HepG2 (cell line): Measurements from ENCODE around the gene STEAP1B. TPM values are rescaled to one million over a fixed set of nuclear protein-coding genes. Genes with fewer than 3 reads are reported as not detected.

Experiments
- AHR ChIP-seq: IDR thresholded peaks from 2 replicates; pipeline ENCODE4 v1.6.1; 2018; ENCODE audit warnings: missing genetic modification reagents, missing compliant biosample characterization
- FOSL2 ChIP-seq: sonication (generic); formaldehyde crosslinking; IDR thresholded peaks from 2 replicates; pipeline ENCODE4 v1.4.0; 2020; ENCODE audit warnings: missing genetic modification reagents
- FOXA1 ChIP-seq, 2 experiments: fragments of 450-650 bp in 1 of 2; sonication (generic) in 1 of 2; formaldehyde crosslinking in 1 of 2; IDR thresholded peaks; 2 replicates each; pipeline versions ENCODE4 v1.4.0 to v1.6.1; 2016 to 2020; ENCODE audit warnings: missing genetic modification reagents in 1 of 2
- HDAC2 ChIP-seq: sonication (generic); formaldehyde crosslinking; IDR thresholded peaks from 2 replicates; pipeline ENCODE4 v1.4.0; 2020; ENCODE audit warnings: missing genetic modification reagents
- MED1 ChIP-seq: sonication (generic); formaldehyde crosslinking; IDR thresholded peaks from 2 replicates; pipeline ENCODE4 v1.4.0; 2020; ENCODE audit warnings: missing genetic modification reagents
- MEIS2 ChIP-seq: sonication (generic); formaldehyde crosslinking; IDR thresholded peaks from 2 replicates; pipeline ENCODE4 v1.9.0; 2021; ENCODE audit warnings: mild to moderate bottlenecking, missing genetic modification reagents
- NFE2 ChIP-seq: sonication (generic); formaldehyde crosslinking; IDR thresholded peaks from 2 replicates; pipeline ENCODE4 v1.4.0; 2020; ENCODE audit warnings: missing genetic modification reagents
- NFIC ChIP-seq: IDR thresholded peaks from 2 replicates; pipeline ENCODE4 v1.6.1; 2012; ENCODE audit warnings: mild to moderate bottlenecking, low read length, inconsistent platforms
- NR2F1 ChIP-seq, 2 experiments: fragments of 450-650 bp in 1 of 2; formaldehyde crosslinking in 1 of 2; IDR thresholded peaks; 2 replicates each; pipeline versions ENCODE4 v1.5.0 to v1.6.1; 2016 to 2020; ENCODE audit warnings: mild to moderate bottlenecking in 1 of 2, missing compliant biosample characterization in 1 of 2, missing genetic modification reagents in 1 of 2, moderate library complexity in 1 of 2
- POGZ ChIP-seq: sonication (generic); formaldehyde crosslinking; IDR thresholded peaks from 2 replicates; pipeline ENCODE4 v1.4.0; 2020; ENCODE audit warnings: mild to moderate bottlenecking, missing genetic modification reagents
- POLR2A ChIP-seq, 2 experiments: IDR thresholded peaks; 2 replicates each; pipeline ENCODE4 v1.6.1; 2011; ENCODE audit warnings: low read depth in 2 of 2, low read length in 2 of 2, mild to moderate bottlenecking in 1 of 2, moderate library complexity in 1 of 2; ENCODE audit not compliant: insufficient read depth in 1 of 2
- PPARG ChIP-seq: conservative IDR thresholded peaks from 2 replicates; pipeline ENCODE4 v1.6.1; 2016; ENCODE audit warnings: missing biosample characterization, missing genetic modification reagents
- PRPF4 ChIP-seq: fragments of 200-400 bp; formaldehyde crosslinking; IDR thresholded peaks from 2 replicates; pipeline ENCODE4 v1.6.1; 2016; ENCODE audit warnings: low read length, low read depth; ENCODE audit not compliant: poor library complexity, severe bottlenecking
- RARA ChIP-seq: IDR thresholded peaks from 2 replicates; pipeline ENCODE4 v1.6.1; 2016; ENCODE audit warnings: missing genetic modification reagents, missing compliant biosample characterization
- SIX4 ChIP-seq: sonication (generic); formaldehyde crosslinking; IDR thresholded peaks from 2 replicates; pipeline ENCODE4 v1.4.0; 2020; ENCODE audit warnings: missing genetic modification reagents
- SMAD3 ChIP-seq: sonication (generic); formaldehyde crosslinking; IDR thresholded peaks from 2 replicates; pipeline ENCODE4 v1.4.0; 2020; ENCODE audit warnings: missing genetic modification reagents
- TARDBP ChIP-seq: sonication (generic); formaldehyde crosslinking; IDR thresholded peaks from 2 replicates; pipeline ENCODE4 v1.8.0; 2022; ENCODE audit warnings: mild to moderate bottlenecking, missing genetic modification reagents
- ZBTB38 ChIP-seq: sonication (generic); formaldehyde crosslinking; IDR thresholded peaks from 2 replicates; pipeline ENCODE4 v1.5.1; 2020; ENCODE audit warnings: mild to moderate bottlenecking, missing genetic modification reagents
- ZNF33B ChIP-seq: sonication (generic); formaldehyde crosslinking; IDR thresholded peaks from 2 replicates; pipeline ENCODE4 v1.5.1; 2020; ENCODE audit warnings: mild to moderate bottlenecking, missing genetic modification reagents
- ZNF672 ChIP-seq: sonication (generic); formaldehyde crosslinking; IDR thresholded peaks from 2 replicates; pipeline ENCODE4 v1.8.1; 2022; ENCODE audit warnings: missing genetic modification reagents
- ZNF782 ChIP-seq: sonication (generic); formaldehyde crosslinking; IDR thresholded peaks from 2 replicates; pipeline ENCODE4 v1.4.0; 2020; ENCODE audit warnings: missing genetic modification reagents, mild to moderate bottlenecking, borderline replicate concordance
- ZNF841 ChIP-seq: sonication (generic); formaldehyde crosslinking; IDR thresholded peaks from 2 replicates; pipeline ENCODE4 v1.8.1; 2023; ENCODE audit warnings: missing genetic modification reagents, borderline replicate concordance
- polyA plus RNA-seq, 8 experiments: library from polyadenylated mRNA; depleted of rRNA in 3 of 8; stranded (reverse) in 7 of 8; unstranded in 1 of 8; fragments of >200 nt; fragmentation: Illumina TruSeq in 4 of 8; extraction: Trizol in 4 of 8; gene quantifications; 2 replicates each; pipeline versions ENCODE4 v1.2.1 to v1.2.3, GENCODE V29; 2011 to 2016; ENCODE audit warnings: low read depth in 4 of 8, missing spikeins in 1 of 8, mixed read lengths in 1 of 8; ENCODE audit not compliant: insufficient read depth in 1 of 8
- total RNA-seq, 5 experiments: library from RNA; depleted of rRNA; stranded (reverse); fragments of >200 nt; fragmentation: Illumina TruSeq; extraction: Trizol; gene quantifications; 2 replicates each; pipeline ENCODE4 v1.2.3, GENCODE V29; 2016; ENCODE audit warnings: low read depth in 1 of 5
- TF ChIP-seq, protein P1 (sequence below): sonication (generic); formaldehyde crosslinking; IDR thresholded peaks from 2 replicates; pipeline ENCODE4 v1.4.0; 2020; ENCODE audit warnings: mild to moderate bottlenecking, missing genetic modification reagents
- TF ChIP-seq, protein P2 (sequence below): sonication (generic); formaldehyde crosslinking; IDR thresholded peaks from 2 replicates; pipeline ENCODE4 v1.4.0; 2020; ENCODE audit warnings: missing genetic modification reagents, mild to moderate bottlenecking, borderline replicate concordance
- TF ChIP-seq, protein P3 (sequence below): sonication (generic); formaldehyde crosslinking; IDR thresholded peaks from 2 replicates; pipeline ENCODE4 v1.9.0; 2022; ENCODE audit warnings: low read depth, missing genetic modification reagents

STEAP1B gene
- total and polyA plus RNA-seq, 2 of the 13 experiments (the other 11 are each of a cell fraction or from before 2014, with no cell fraction given): not detected

DNA sequence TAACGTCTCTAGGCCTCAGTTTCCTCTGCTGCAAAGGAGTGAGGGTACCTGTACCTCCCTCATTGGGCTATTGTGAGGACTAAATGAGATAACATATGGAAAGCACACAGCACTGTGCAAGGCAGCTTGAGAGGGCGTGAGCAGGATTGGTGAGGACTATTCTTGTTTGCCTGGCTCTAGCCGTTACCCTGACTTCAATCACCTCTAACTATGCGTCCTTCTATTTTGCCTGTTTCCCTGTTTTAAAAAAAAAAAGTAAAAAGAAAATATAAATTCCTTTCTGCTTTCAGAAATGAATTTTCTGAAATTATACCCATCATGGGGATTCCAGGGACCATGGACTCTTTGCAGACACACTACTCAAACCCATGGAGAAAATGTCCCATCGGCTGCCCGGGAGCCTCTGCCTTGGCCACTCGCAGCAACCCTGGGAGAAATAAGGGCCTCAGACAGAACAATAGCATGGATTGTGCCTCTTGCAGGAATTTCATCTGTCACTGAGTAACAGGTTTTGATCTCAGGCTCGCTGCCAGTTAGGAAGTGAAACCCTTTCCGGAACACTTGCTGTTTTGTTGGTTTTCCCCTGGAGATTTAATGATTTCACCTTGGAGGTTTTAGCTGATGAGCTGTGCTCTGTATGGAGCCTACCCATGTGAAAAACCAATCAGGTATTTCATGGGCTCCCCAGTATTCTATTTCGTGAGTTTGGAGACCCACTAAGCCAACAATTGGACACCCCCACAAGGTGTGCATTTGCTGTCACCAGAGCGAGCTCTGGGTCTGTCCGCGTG is 55.6 kb downstream of the STEAP1B start (continued):
- TF ChIP-seq, protein P1, sequence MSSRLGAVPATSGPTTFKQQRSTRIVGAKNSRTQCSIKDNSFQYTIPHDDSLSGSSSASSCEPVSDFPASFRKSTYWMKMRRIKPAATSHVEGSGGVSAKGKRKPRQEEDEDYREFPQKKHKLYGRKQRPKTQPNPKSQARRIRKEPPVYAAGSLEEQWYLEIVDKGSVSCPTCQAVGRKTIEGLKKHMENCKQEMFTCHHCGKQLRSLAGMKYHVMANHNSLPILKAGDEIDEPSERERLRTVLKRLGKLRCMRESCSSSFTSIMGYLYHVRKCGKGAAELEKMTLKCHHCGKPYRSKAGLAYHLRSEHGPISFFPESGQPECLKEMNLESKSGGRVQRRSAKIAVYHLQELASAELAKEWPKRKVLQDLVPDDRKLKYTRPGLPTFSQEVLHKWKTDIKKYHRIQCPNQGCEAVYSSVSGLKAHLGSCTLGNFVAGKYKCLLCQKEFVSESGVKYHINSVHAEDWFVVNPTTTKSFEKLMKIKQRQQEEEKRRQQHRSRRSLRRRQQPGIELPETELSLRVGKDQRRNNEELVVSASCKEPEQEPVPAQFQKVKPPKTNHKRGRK (CRISPR knock-in tag): no peak
- TF ChIP-seq, protein P2, sequence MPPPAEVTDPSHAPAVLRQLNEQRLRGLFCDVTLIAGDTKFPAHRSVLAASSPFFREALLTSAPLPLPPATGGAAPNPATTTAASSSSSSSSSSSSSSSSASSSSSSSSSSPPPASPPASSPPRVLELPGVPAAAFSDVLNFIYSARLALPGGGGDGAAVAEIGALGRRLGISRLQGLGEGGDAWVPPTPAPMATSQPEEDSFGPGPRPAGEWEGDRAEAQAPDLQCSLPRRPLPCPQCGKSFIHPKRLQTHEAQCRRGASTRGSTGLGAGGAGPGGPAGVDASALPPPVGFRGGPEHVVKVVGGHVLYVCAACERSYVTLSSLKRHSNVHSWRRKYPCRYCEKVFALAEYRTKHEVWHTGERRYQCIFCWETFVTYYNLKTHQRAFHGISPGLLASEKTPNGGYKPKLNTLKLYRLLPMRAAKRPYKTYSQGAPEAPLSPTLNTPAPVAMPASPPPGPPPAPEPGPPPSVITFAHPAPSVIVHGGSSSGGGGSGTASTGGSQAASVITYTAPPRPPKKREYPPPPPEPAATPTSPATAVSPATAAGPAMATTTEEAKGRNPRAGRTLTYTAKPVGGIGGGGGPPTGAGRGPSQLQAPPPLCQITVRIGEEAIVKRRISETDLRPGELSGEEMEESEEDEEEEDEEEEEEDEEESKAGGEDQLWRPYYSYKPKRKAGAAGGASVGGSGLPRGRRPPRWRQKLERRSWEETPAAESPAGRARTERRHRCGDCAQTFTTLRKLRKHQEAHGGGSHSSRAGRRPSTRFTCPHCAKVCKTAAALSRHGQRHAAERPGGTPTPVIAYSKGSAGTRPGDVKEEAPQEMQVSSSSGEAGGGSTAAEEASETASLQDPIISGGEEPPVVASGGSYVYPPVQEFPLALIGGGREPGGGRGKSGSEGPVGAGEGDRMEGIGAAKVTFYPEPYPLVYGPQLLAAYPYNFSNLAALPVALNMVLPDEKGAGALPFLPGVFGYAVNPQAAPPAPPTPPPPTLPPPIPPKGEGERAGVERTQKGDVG (CRISPR knock-in tag): peak; percentile 8; the same call in 1 of the 2 replicates
- TF ChIP-seq SIX4 (CRISPR knock-in tag) (peak; percentile 82), ZNF841 (CRISPR knock-in tag) (no peak), TARDBP (CRISPR knock-in tag) (peak; percentile 30; the same call in 1 of the 2 replicates), PRPF4 (peak; percentile 43), NFIC (peak; percentile 85; the same call in 1 of the 2 replicates), NR2F1 (CRISPR knock-in tag; IDR thresholded peaks at IDR 0.05) (no peak), SMAD3 (CRISPR knock-in tag) (0 out of 2 replicates have a peak, but pooled peaks have one; percentile 24), AHR (CRISPR knock-in tag) (no peak), ZNF33B (CRISPR knock-in tag) (0 out of 2 replicates have a peak, but pooled peaks have one; percentile 52), ZNF782 (CRISPR knock-in tag) (no peak), PPARG (CRISPR knock-in tag) (peak; percentile 53; the same call in 1 of the 2 replicates), POGZ (CRISPR knock-in tag) (peak; percentile 55; the same call in 1 of the 2 replicates), NFE2 (CRISPR knock-in tag) (no peak), MEIS2 (CRISPR knock-in tag) (peak; percentile 92), ZBTB38 (no peak), ZNF672 (CRISPR knock-in tag) (no peak), RARA (CRISPR knock-in tag) (peak; percentile 55; the same call in 1 of the 2 replicates), MED1 (CRISPR knock-in tag) (peak; percentile 97), FOSL2 (CRISPR knock-in tag) (peak; percentile 72), POLR2A (IDR thresholded peaks at IDR 0.05; ENCODE audit: insufficient read depth in 1 of 2, low read depth in 2 of 2, low read length in 2 of 2) (peak in 1 of 2 experiments; percentile 51; a peak in 1 of 4 replicates), FOXA1 (IDR thresholded peaks at IDR 0.05) (no peak), FOXA1 (CRISPR knock-in tag; IDR thresholded peaks at IDR 0.05) (0 out of 2 replicates have a peak, but pooled peaks have one; percentile 25), HDAC2 (peak; percentile 71)
- TF ChIP-seq, protein P3, sequence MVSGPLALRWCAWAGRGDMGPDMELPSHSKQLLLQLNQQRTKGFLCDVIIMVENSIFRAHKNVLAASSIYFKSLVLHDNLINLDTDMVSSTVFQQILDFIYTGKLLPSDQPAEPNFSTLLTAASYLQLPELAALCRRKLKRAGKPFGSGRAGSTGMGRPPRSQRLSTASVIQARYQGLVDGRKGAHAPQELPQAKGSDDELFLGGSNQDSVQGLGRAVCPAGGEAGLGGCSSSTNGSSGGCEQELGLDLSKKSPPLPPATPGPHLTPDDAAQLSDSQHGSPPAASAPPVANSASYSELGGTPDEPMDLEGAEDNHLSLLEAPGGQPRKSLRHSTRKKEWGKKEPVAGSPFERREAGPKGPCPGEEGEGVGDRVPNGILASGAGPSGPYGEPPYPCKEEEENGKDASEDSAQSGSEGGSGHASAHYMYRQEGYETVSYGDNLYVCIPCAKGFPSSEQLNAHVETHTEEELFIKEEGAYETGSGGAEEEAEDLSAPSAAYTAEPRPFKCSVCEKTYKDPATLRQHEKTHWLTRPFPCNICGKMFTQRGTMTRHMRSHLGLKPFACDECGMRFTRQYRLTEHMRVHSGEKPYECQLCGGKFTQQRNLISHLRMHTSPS (CRISPR knock-in tag): no peak
